Ovary (tissue), 3 donors: Measurements from ENCODE around the gene CERKL.

Experiments
- POLR2A ChIP-seq: fragments of 450-650 bp; IDR thresholded peaks from one replicate; pipeline ENCODE4 v1.6.1; 2017; ENCODE audit warnings: antibody characterized with exemption, mild to moderate bottlenecking, moderate library complexity
- TF ChIP-seq, protein P1 (sequence below), 3 donors: fragments of 450-650 bp in 2 of 3; fragments of 200-600 bp in 1 of 3; IDR thresholded peaks; one replicate each; pipeline versions ENCODE4 v1.5.1 to v1.8.0; 2016 to 2022; ENCODE audit warnings: antibody characterized with exemption in 3 of 3, mild to moderate bottlenecking in 1 of 3
- donor health status: DM: no; HTN: no; CAD: no.

DNA sequence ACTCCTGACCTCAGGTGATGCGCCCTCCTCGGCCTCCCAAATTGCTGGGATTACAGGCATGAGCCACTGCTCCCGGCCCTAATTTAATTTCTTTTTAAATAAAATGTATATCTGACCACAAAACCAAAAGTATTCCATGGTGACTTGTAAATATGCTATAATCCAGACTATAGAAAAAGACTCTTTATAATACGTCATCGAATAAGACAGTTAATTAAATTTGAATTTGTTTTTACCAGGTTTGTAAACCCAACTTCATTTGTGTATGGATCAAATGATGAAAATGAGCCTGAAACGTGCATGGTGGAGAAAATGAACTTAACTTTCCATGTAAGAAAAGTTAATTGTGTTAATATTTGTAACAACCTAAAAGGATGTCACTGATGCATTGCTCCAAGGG, 129.8 kb downstream of the CERKL start:
- TF ChIP-seq, protein P1, sequence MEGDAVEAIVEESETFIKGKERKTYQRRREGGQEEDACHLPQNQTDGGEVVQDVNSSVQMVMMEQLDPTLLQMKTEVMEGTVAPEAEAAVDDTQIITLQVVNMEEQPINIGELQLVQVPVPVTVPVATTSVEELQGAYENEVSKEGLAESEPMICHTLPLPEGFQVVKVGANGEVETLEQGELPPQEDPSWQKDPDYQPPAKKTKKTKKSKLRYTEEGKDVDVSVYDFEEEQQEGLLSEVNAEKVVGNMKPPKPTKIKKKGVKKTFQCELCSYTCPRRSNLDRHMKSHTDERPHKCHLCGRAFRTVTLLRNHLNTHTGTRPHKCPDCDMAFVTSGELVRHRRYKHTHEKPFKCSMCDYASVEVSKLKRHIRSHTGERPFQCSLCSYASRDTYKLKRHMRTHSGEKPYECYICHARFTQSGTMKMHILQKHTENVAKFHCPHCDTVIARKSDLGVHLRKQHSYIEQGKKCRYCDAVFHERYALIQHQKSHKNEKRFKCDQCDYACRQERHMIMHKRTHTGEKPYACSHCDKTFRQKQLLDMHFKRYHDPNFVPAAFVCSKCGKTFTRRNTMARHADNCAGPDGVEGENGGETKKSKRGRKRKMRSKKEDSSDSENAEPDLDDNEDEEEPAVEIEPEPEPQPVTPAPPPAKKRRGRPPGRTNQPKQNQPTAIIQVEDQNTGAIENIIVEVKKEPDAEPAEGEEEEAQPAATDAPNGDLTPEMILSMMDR (IDR thresholded peaks at IDR 0.05), result no peak
- TF ChIP-seq POLR2A, result no peak
